Measurements from ENCODE around the gene LNP1.

GRCh38 chr3:100470951-100471350, 69.6 kb downstream of the LNP1 start:
- TF ChIP-seq CTCF (IDR thresholded peaks at IDR 0.05 in 8 of 11, conservative IDR thresholded peaks at IDR 0.05 in 3 of 11) (no peak), POLR2A (IDR thresholded peaks at IDR 0.05) (no peak), POLR2AphosphoS5 (IDR thresholded peaks at IDR 0.05) (no peak)

All from spleen (tissue), 7 donors.